ENCODE results near the gene IWS1.
"Not testable (repeated sequence)": the region's sequence is repeated elsewhere in the genome, so short reads cannot be mapped to it uniquely, and the experiment has no call there.

IWS1 gene

DNA sequence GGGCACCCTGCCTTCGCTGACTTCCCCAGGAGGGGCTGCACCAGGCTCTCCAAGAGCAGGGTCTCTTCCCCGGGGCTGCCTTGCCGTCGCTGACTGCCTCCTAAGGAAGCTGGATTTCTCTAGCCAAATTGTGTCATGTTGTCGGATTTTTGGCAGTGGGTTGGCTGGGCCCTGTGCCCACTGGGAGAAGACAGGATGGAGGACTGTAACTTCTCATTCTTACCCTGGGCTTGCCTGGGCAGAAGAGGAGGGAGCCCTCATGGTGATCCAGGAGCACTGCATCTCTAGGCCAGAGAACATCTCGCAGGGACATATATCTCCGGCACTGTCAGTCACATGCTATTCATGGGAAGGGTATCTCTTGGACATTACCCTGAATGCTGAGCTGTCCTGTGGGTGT is 15.5 kb upstream of the IWS1 start:
- Histone ChIP-seq H3K4me1 (ENCODE audit: control insufficient read depth, insufficient read depth, low read length) (peaks cover 3% of the 10 kb centered on the region; the same call in 1 of the 2 replicates), H3K4me3 (ENCODE audit: low read depth, low read length) (no peak overlapping the region), H3K27me3 (ENCODE audit: control insufficient read depth, insufficient read depth, low read length) (peaks cover 21% of the 10 kb centered on the region; the same call in 1 of the 2 replicates), H3K9me3 (ENCODE audit: control insufficient read depth, insufficient read depth, low read depth, low read length) (no peaks in the 10 kb centered on the region), H3K9ac (ENCODE audit: low read length) (no peak overlapping the region), H3K36me3 (ENCODE audit: control insufficient read depth, insufficient read depth, low read length) (no peaks in the 10 kb centered on the region), H3K27ac (ENCODE audit: low read depth, low read length) (no peak overlapping the region)

DNA sequence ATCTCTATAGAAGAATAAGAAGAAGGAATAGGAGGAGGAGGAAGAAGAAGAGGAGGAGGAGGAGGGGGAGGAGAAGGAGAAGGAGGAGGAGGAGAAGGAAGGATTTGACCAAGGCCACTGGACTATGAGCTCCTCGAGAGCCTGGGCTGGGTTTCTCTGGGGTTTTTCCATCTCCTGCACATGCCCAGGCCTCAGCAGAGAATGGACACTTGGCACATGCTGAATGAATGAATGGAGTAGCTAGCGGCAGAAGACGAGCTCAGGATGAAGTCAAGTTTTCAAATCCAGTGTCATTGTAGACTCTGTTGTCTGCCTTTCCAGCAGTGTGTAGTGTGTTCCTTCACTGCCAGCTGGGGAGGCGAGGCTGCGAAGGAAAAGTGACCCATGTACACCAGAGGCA is 11.4 kb upstream of the IWS1 start:
- no peak overlapping the region for H3K27ac ChIP-seq (ENCODE audit: low read depth, low read length)
- no peaks in the 10 kb centered on the region for H3K9me3 ChIP-seq (ENCODE audit: control insufficient read depth, insufficient read depth, low read depth, low read length)
- H3K27me3 ChIP-seq (ENCODE audit: control insufficient read depth, insufficient read depth, low read length), result peaks cover 22% of the 10 kb centered on the region; the same call in 1 of the 2 replicates
- no peaks in the 10 kb centered on the region for H3K36me3 ChIP-seq (ENCODE audit: control insufficient read depth, insufficient read depth, low read length)
- H3K9ac ChIP-seq (ENCODE audit: low read length), result no peak overlapping the region
- H3K4me3 ChIP-seq (ENCODE audit: low read depth, low read length), result no peak overlapping the region
- H3K4me1 ChIP-seq (ENCODE audit: control insufficient read depth, insufficient read depth, low read length), result peaks cover under 1% of the 10 kb centered on the region; the same call in 1 of the 2 replicates

DNA sequence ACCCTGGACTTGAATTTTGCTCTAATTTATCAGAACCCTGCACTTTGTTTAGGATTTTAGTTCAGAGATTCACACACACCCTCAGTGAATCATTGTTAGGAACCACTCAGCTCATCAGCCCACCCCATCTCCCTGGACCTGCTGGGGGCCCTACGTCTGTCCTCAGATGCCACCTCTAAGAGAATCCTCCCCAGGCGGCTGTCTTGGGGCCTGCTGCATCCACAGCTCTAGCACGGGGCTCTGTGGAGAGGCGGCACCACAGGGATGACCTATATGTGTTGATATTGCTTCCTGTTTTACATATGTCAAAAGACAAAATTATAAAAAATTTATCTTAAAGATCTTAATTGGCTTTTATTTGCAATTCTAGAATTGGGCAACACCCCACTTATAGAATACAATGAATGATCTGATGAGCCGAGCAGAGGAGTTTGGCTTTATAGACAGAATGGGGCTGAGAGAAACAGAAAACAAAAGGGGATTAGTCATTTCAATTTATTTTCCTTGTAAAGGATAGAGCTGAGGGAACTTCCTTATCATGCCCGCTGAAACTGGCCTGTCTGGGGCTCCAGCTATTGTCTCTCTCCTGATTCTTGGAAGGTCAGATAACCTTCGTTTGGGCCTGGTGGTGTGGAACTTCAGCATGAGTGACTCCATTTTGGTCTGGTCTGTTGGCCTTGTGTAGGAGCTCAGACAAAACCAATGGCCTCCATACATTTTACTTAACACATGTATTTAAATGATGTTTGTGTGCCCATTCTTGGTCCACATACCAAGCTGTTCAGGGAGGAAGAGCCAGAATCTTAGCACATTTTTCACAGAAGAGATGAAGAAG is 10.6 kb upstream of the IWS1 start:
- no peaks in the 10 kb centered on the region; the same call in 1 of the 2 replicates for H3K4me1 ChIP-seq (ENCODE audit: control insufficient read depth, insufficient read depth, low read length)
- H3K9me3 ChIP-seq (ENCODE audit: control insufficient read depth, insufficient read depth, low read depth, low read length), result no peaks in the 10 kb centered on the region
- no peak overlapping the region for H3K4me3 ChIP-seq (ENCODE audit: low read depth, low read length)
- peaks cover 23% of the 10 kb centered on the region; the same call in 1 of the 2 replicates for H3K27me3 ChIP-seq (ENCODE audit: control insufficient read depth, insufficient read depth, low read length)
- no peaks in the 10 kb centered on the region for H3K36me3 ChIP-seq (ENCODE audit: control insufficient read depth, insufficient read depth, low read length)
- no peak overlapping the region for H3K27ac ChIP-seq (ENCODE audit: low read depth, low read length)
- no peak overlapping the region for H3K9ac ChIP-seq (ENCODE audit: low read length)

DNA sequence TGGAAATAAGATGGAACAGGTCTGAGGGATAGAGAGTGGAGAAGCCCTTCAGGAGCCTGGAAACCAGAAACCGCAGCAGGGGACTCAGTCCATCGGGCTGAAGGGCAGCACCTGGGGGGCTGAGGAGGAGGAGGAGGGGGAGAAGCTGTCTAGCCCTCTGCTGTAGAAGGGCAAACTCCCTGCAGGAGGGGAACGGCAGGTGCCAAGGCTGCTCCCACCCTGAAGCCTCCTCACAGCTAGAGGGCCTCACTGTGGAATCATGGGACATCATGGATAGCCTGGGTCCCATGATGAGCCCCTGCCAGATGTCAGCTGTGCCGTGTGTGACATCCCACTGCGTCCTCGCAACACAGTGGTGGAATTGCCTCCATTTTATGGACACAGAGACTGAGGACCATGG is 9.6 kb upstream of the IWS1 start:
- no peak overlapping the region for H3K9ac ChIP-seq (ENCODE audit: low read length)
- no peaks in the 10 kb centered on the region for H3K36me3 ChIP-seq (ENCODE audit: control insufficient read depth, insufficient read depth, low read length)
- no peaks in the 10 kb centered on the region for H3K9me3 ChIP-seq (ENCODE audit: control insufficient read depth, insufficient read depth, low read depth, low read length)
- no peak overlapping the region for H3K4me3 ChIP-seq (ENCODE audit: low read depth, low read length)
- no peak overlapping the region for H3K27ac ChIP-seq (ENCODE audit: low read depth, low read length)
- peaks cover 17% of the 10 kb centered on the region; the same call in 1 of the 2 replicates for H3K27me3 ChIP-seq (ENCODE audit: control insufficient read depth, insufficient read depth, low read length)
- no peaks in the 10 kb centered on the region for H3K4me1 ChIP-seq (ENCODE audit: control insufficient read depth, insufficient read depth, low read length)

DNA sequence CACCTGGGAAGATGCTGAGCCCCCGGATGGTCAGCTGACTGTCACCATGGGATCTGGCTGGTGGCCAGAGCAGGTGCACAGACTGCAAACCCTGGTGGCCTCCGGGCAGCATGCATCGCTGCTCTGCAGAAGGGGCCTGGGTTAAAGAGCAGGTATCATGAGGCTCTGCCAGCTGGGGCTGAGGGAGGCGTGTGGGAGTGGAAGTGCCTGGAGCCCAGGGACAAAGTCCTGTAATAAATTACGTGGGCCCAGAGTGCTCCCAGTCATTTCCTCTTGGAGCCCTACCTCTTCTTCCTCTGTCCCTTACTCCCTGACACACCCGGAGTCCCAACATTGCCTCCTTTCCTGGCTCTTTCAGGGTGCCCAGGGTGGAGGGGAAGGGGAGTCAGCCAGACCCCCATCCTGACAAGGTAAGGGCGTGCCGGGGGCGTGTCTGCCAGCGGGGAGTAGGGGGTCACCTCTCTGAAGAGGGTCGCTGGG is 9.2 kb upstream of the IWS1 start, which contains the start of gene MYO7B:
TSS of gene MYO7B (plus strand) at position 262 of the 480 bp plus-strand sequence. CDS start 24,040 bp downstream, outside the sequence.
- Histone ChIP-seq H3K36me3 (ENCODE audit: control insufficient read depth, insufficient read depth, low read length) (no peaks in the 10 kb centered on the region), H3K9ac (ENCODE audit: low read length) (no peak within 1 kb of the TSS), H3K27ac (ENCODE audit: low read depth, low read length) (no peak within 1 kb of the TSS), H3K27me3 (ENCODE audit: control insufficient read depth, insufficient read depth, low read length) (peaks cover 14% of the 10 kb centered on the region; the same call in 1 of the 2 replicates), H3K4me1 (ENCODE audit: control insufficient read depth, insufficient read depth, low read length) (no peaks in the 10 kb centered on the region), H3K4me3 (ENCODE audit: low read depth, low read length) (no peak within 1 kb of the TSS), H3K9me3 (ENCODE audit: control insufficient read depth, insufficient read depth, low read depth, low read length) (peaks cover under 1% of the 10 kb centered on the region; the same call in 1 of the 2 replicates)

DNA sequence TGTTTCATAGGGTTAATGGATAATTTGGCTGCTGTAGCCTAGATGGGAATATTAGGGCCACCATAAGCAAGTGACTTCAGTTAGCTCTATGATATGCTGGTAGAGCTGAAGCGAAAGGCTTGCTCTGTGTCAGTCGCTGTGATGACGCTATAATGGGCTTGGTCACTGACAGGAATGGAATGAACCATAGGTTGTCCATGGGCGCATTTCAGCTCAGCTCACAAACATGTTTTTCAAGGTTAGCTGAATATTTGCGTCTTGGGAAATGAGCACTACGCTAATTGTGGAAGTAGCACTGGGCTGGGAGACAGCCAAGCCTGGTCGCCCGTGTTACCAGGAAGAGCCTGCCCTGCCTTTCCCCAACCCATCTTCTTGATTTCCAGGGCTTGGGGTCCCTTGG is 6.0 kb upstream of the IWS1 start:
- no peaks in the 10 kb centered on the region for H3K36me3 ChIP-seq (ENCODE audit: control insufficient read depth, insufficient read depth, low read length)
- H3K9me3 ChIP-seq (ENCODE audit: control insufficient read depth, insufficient read depth, low read depth, low read length), result peaks cover 9% of the 10 kb centered on the region
- no peak overlapping the region for H3K27ac ChIP-seq (ENCODE audit: low read depth, low read length)
- peaks cover 10% of the 10 kb centered on the region; the same call in 1 of the 2 replicates for H3K27me3 ChIP-seq (ENCODE audit: control insufficient read depth, insufficient read depth, low read length)
- H3K9ac ChIP-seq (ENCODE audit: low read length), result no peak overlapping the region
- H3K4me1 ChIP-seq (ENCODE audit: control insufficient read depth, insufficient read depth, low read length), result peaks cover 11% of the 10 kb centered on the region
- no peak overlapping the region for H3K4me3 ChIP-seq (ENCODE audit: low read depth, low read length)

DNA sequence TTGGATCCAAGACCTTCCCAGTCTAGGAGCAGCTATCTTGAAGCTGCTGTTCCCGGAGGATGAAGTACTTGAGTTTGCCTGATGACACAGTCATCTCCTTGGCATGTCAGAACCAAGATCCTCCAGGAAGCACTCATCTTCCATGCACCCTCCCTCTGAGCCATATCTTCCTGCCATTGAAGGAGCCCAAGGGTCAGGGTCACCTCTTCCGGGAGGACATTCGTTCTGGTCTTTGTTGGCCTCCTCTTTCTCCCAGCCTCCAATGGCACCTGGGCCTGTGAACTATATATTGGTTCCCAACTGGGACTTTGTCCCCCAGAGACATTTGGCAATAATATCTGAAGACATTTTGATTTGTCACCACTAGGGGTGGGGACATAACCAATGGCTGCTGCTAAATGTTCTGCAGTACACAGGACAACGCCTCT is 4.9 kb upstream of the IWS1 start:
- no peak overlapping the region for H3K9ac ChIP-seq (ENCODE audit: low read length)
- no peak overlapping the region for H3K4me3 ChIP-seq (ENCODE audit: low read depth, low read length)
- H3K27me3 ChIP-seq (ENCODE audit: control insufficient read depth, insufficient read depth, low read length), result peaks cover 10% of the 10 kb centered on the region; the same call in 1 of the 2 replicates
- H3K9me3 ChIP-seq (ENCODE audit: control insufficient read depth, insufficient read depth, low read depth, low read length), result peaks cover 9% of the 10 kb centered on the region
- peaks cover 15% of the 10 kb centered on the region for H3K4me1 ChIP-seq (ENCODE audit: control insufficient read depth, insufficient read depth, low read length)
- no peaks in the 10 kb centered on the region for H3K36me3 ChIP-seq (ENCODE audit: control insufficient read depth, insufficient read depth, low read length)
- H3K27ac ChIP-seq (ENCODE audit: low read depth, low read length), result no peak overlapping the region

DNA sequence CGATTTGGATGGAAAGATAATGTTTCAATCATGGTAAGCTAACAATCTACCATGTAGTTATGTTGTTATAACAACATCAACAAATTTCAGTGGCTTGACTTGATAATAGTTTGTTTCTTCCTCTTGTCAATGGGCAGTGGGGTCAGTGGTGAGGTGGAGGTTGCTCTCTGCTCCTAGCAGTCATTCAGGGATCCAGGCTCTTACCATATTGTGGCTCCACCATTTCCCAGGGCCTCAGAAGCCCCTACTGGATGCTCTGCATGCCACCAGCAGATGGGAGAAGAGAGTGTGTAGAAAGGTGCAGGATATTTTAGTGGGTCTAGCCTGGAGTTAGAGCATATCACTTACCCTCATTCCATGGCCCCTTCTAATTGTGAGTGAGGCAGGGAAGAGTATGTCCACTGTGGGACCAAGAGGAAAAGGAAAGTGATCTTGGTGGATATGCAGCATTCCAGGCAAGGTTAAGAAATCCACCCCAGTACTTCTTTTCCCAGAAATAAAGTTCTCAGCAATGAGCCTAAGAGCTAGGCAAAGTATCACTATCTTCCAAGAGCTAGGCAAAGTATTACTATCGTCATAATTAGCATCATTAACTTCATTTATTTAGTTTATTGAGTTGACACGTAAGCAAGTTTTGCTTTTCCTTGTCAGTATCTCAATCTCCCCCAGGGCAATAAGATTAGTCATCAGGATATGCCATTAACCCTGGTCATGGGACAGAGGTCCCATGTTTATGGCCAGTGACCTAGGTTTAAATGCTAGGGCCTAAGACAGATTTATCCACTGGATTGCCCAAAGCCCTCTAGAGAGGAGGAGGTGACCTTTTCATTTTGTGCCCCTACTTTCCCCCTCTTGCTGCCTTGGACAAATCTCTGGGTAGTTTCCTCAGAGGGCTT is 4.2 kb upstream of the IWS1 start:
- Histone ChIP-seq H3K27ac (ENCODE audit: low read depth, low read length) (no peak overlapping the region), H3K4me1 (ENCODE audit: control insufficient read depth, insufficient read depth, low read length) (peaks cover 15% of the 10 kb centered on the region), H3K9ac (ENCODE audit: low read length) (no peak overlapping the region), H3K9me3 (ENCODE audit: control insufficient read depth, insufficient read depth, low read depth, low read length) (peaks cover 9% of the 10 kb centered on the region), H3K36me3 (ENCODE audit: control insufficient read depth, insufficient read depth, low read length) (no peaks in the 10 kb centered on the region), H3K4me3 (ENCODE audit: low read depth, low read length) (no peak overlapping the region), H3K27me3 (ENCODE audit: control insufficient read depth, insufficient read depth, low read length) (peaks cover 10% of the 10 kb centered on the region; the same call in 1 of the 2 replicates)

DNA sequence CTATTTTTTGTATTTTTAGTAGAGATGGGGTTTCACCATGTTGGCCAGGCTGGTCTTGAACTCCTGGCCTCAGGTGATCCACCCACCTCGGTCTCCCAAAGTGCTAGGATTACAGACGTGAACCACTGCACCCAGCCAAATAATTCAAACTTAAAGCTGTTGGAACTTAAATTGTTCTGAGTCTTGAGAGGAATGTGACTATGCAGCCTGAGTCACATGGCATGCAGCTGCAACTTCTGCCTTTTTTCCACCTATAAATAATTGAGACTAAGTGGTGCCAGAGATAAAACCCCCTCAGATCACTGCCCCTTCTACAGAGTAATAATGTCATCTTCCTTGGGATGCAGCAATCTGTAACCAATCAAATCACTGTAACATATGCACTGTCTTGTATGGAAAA is 3.1 kb upstream of the IWS1 start:
- H3K9ac ChIP-seq (ENCODE audit: low read length); H3K27ac ChIP-seq (ENCODE audit: low read depth, low read length); H3K36me3 ChIP-seq (ENCODE audit: control insufficient read depth, insufficient read depth, low read length); H3K9me3 ChIP-seq (ENCODE audit: control insufficient read depth, insufficient read depth, low read depth, low read length); H3K4me3 ChIP-seq (ENCODE audit: low read depth, low read length): not testable (repeated sequence)
- Histone ChIP-seq H3K27me3 (ENCODE audit: control insufficient read depth, insufficient read depth, low read length) (peaks cover 10% of the 10 kb centered on the region; the same call in 1 of the 2 replicates), H3K4me1 (ENCODE audit: control insufficient read depth, insufficient read depth, low read length) (peaks cover 15% of the 10 kb centered on the region)

DNA sequence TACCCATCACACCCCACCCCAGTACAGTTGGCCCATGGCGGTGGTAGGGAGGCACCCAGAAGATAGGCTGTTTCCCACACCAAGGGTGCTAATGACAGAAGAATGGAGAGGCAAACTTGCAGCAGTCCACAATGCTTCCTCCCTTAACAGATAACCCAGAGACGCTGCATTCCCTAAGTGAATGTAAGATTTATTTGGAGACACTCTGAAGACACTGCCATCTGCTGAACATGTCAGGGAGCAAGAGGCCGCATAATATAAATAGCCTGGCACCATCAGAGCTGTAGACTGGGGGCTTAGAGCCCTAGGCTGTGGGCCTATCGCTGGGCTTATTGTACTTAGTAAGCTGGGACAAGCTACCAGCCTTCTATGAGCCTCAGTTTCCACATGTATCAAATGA is 2.2 kb upstream of the IWS1 start:
- Histone ChIP-seq H3K9ac (ENCODE audit: low read length) (no peak overlapping the region), H3K27ac (ENCODE audit: low read depth, low read length) (no peak overlapping the region), H3K9me3 (ENCODE audit: control insufficient read depth, insufficient read depth, low read depth, low read length) (peaks cover 9% of the 10 kb centered on the region)

More for the DNA sequence above, 2.2 kb upstream of the IWS1 start:
- Histone ChIP-seq H3K4me1 (ENCODE audit: control insufficient read depth, insufficient read depth, low read length) (peaks cover 15% of the 10 kb centered on the region), H3K4me3 (ENCODE audit: low read depth, low read length) (no peak overlapping the region), H3K27me3 (ENCODE audit: control insufficient read depth, insufficient read depth, low read length) (peaks cover 7% of the 10 kb centered on the region; the same call in 1 of the 2 replicates), H3K36me3 (ENCODE audit: control insufficient read depth, insufficient read depth, low read length) (peaks cover 5% of the 10 kb centered on the region)
